GM12891 (cell line): ENCODE results near the gene PNPLA2.

Source experiments
- POLR2A ChIP-seq: IDR thresholded peaks from 2 replicates; pipeline ENCODE4 v1.6.1; 2011; ENCODE audit warnings: low read depth, low read length, control low read depth
- POLR2AphosphoS5 ChIP-seq: IDR thresholded peaks from 2 replicates; pipeline ENCODE4 v1.6.1; 2011; ENCODE audit warnings: low read depth, low read length, control low read depth
- SPI1 ChIP-seq: IDR thresholded peaks from 2 replicates; pipeline ENCODE4 v1.6.1; 2011; ENCODE audit warnings: low read depth, low read length, control low read depth
- TAF1 ChIP-seq: IDR thresholded peaks from 2 replicates; pipeline ENCODE4 v1.6.1; 2011; ENCODE audit warnings: low read depth, low read length, control low read depth

GRCh38 chr11:855330-855674 lies 36.6 kb downstream of the PNPLA2 start:
- no peak for TF ChIP-seq POLR2AphosphoS5
- TF ChIP-seq TAF1, result no peak
- no peak for TF ChIP-seq SPI1
- TF ChIP-seq POLR2A, result no peak
